Vagina (tissue), 2 donors: ENCODE data around the gene SCFD2.

Experiments
- POLR2A ChIP-seq, 2 donors: fragments of 450-650 bp; IDR thresholded peaks; one replicate each; pipeline ENCODE4 v1.6.1; 2017; ENCODE audit warnings: antibody characterized with exemption in 2 of 2, mild to moderate bottlenecking in 2 of 2, moderate library complexity in 2 of 2
- TF ChIP-seq, protein P1 (sequence below), 3 experiments: fragments of 450-650 bp in 2 of 3; fragments of 200-600 bp in 1 of 3; sonication (generic) in 1 of 3; IDR thresholded peaks; one replicate each; pipeline ENCODE4 v1.5.1; 2017 to 2019; ENCODE audit warnings: antibody characterized with exemption in 3 of 3, mild to moderate bottlenecking in 2 of 3, moderate library complexity in 2 of 3

DNA sequence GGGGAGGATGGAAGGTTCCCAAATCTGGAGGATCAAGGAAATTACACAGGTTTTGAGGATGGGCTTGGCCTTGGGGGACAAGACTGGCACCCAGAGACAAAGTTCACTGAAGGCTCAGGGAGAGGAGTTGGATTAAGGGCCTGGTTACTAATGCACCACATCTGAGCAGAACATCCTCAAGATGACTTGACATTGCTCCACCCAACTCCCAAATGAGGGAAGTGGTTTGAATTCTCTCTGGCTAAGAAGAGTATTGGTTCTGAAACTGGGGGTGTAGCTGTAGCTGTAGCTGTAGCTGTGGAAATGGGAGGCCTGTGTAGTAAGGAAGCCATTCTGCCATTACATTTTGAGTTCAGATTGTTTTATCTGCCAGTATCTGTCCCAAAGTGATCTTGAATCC, 374.4 kb downstream of the SCFD2 start:
- no peak for TF ChIP-seq POLR2A (IDR thresholded peaks at IDR 0.05)
- TF ChIP-seq, protein P1, sequence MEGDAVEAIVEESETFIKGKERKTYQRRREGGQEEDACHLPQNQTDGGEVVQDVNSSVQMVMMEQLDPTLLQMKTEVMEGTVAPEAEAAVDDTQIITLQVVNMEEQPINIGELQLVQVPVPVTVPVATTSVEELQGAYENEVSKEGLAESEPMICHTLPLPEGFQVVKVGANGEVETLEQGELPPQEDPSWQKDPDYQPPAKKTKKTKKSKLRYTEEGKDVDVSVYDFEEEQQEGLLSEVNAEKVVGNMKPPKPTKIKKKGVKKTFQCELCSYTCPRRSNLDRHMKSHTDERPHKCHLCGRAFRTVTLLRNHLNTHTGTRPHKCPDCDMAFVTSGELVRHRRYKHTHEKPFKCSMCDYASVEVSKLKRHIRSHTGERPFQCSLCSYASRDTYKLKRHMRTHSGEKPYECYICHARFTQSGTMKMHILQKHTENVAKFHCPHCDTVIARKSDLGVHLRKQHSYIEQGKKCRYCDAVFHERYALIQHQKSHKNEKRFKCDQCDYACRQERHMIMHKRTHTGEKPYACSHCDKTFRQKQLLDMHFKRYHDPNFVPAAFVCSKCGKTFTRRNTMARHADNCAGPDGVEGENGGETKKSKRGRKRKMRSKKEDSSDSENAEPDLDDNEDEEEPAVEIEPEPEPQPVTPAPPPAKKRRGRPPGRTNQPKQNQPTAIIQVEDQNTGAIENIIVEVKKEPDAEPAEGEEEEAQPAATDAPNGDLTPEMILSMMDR (IDR thresholded peaks at IDR 0.05) = no peak
